Trophoblast cell (in vitro differentiated cells and primary cell): Measurements from ENCODE around the gene CLEC3A.

Experiments used
- DNase-seq, 2 donors: peaks; one replicate each; pipeline ENCODE4 v3.0.0-alpha.2; 2016
- H2AFZ ChIP-seq: 2 replicates; pipeline ENCODE4 v1.6.1; 2013; ENCODE audit warnings: low read length, moderate library complexity, mild to moderate bottlenecking; ENCODE audit not compliant: insufficient read depth, poor library complexity
- H2AK5ac ChIP-seq: 2 replicates; pipeline ENCODE4 v1.6.1; 2013; ENCODE audit warnings: mild to moderate bottlenecking, low read length
- H2BK120ac ChIP-seq: 2 replicates; pipeline ENCODE4 v1.6.1; 2013; ENCODE audit warnings: low read length, mild to moderate bottlenecking, moderate library complexity; ENCODE audit not compliant: insufficient read depth, poor library complexity
- H2BK12ac ChIP-seq: 2 replicates; pipeline ENCODE4 v1.6.1; 2013; ENCODE audit warnings: mild to moderate bottlenecking, low read length, moderate library complexity
- H2BK5ac ChIP-seq: 2 replicates; pipeline ENCODE4 v1.6.1; 2013; ENCODE audit warnings: low read length, low read depth, moderate library complexity, mild to moderate bottlenecking; ENCODE audit not compliant: poor library complexity
- H3K14ac ChIP-seq: 2 replicates; pipeline ENCODE4 v1.6.1; 2013; ENCODE audit warnings: mild to moderate bottlenecking, low read length
- H3K18ac ChIP-seq: 2 replicates; pipeline ENCODE4 v1.6.1; 2013; ENCODE audit warnings: mild to moderate bottlenecking, low read length
- H3K23ac ChIP-seq: 2 replicates; pipeline ENCODE4 v1.6.1; 2013; ENCODE audit warnings: low read length
- H3K27ac ChIP-seq: 2 replicates; pipeline ENCODE4 v1.5.1; 2013; ENCODE audit warnings: low read depth, mild to moderate bottlenecking, inconsistent platforms, low read length, moderate library complexity
- H3K27me3 ChIP-seq: 2 replicates; pipeline ENCODE4 v1.6.1; 2013; ENCODE audit warnings: inconsistent platforms, mild to moderate bottlenecking, low read length, moderate library complexity; ENCODE audit not compliant: insufficient read depth
- H3K36me3 ChIP-seq, 2 experiments: 1 replicate in 1 of 2; 2 replicates in 1 of 2; pipeline ENCODE4 v1.6.1; 2013; ENCODE audit warnings: low read length in 2 of 2, mild to moderate bottlenecking in 2 of 2, moderate library complexity in 1 of 2; ENCODE audit not compliant: insufficient read depth in 2 of 2, control insufficient read depth in 1 of 2
- H3K4ac ChIP-seq: 2 replicates; pipeline ENCODE4 v1.6.1; 2013; ENCODE audit warnings: low read depth, mild to moderate bottlenecking, low read length, moderate library complexity
- H3K4me1 ChIP-seq, 2 experiments: 1 replicate in 1 of 2; 2 replicates in 1 of 2; pipeline ENCODE4 v1.6.1; 2013; ENCODE audit warnings: low read length in 2 of 2, mild to moderate bottlenecking in 2 of 2, moderate library complexity in 1 of 2; ENCODE audit not compliant: insufficient read depth in 2 of 2, control insufficient read depth in 1 of 2
- H3K4me2 ChIP-seq: 2 replicates; pipeline ENCODE4 v1.6.1; 2013; ENCODE audit warnings: inconsistent platforms, mild to moderate bottlenecking, low read length, moderate library complexity
- H3K4me3 ChIP-seq: 2 replicates; pipeline ENCODE4 v1.5.1; 2013; ENCODE audit warnings: mild to moderate bottlenecking, low read depth, low read length, inconsistent platforms
- H3K79me1 ChIP-seq: one replicate; pipeline ENCODE4 v1.6.1; 2013; ENCODE audit warnings: low read length
- H3K79me2 ChIP-seq: 2 replicates; pipeline ENCODE4 v1.6.1; 2013; ENCODE audit warnings: low read length, mild to moderate bottlenecking; ENCODE audit not compliant: control insufficient read depth, insufficient read depth, poor library complexity
- H3K9ac ChIP-seq: 2 replicates; pipeline ENCODE4 v1.6.1; 2013; ENCODE audit warnings: mild to moderate bottlenecking, low read length
- H3K9me3 ChIP-seq: 2 replicates; pipeline ENCODE4 v1.6.1; 2013; ENCODE audit warnings: low read depth, mild to moderate bottlenecking, control low read depth, inconsistent platforms, low read length; ENCODE audit not compliant: insufficient read depth
- H4K12ac ChIP-seq: 2 replicates; pipeline ENCODE4 v1.6.1; 2013; ENCODE audit warnings: low read depth, mild to moderate bottlenecking, low read length, moderate library complexity
- H4K8ac ChIP-seq: 2 replicates; pipeline ENCODE4 v1.6.1; 2013; ENCODE audit warnings: low read depth, mild to moderate bottlenecking, low read length, moderate library complexity
- H4K91ac ChIP-seq: one replicate; pipeline ENCODE4 v1.6.1; 2013; ENCODE audit warnings: low read depth, mild to moderate bottlenecking, low read length, moderate library complexity
- WGBS: extraction: QIAGEN DNeasy Blood & Tissue Kit; methylation state at CpG from one replicate; pipeline ENCODE4 v1.1.7; 2013; ENCODE audit warnings: missing lambda C conversion rate; ENCODE audit not compliant: insufficient read length, insufficient coverage; ENCODE audit errors: extremely low coverage; 5-methylcytosine and 5-hydroxymethylcytosine counted together

Gene CLEC3A

GRCh38 chr16:77998350-77999023, 23.9 kb upstream of the CLEC3A start:
- no peak overlapping the region for H2AK5ac ChIP-seq
- H3K14ac ChIP-seq: no peak overlapping the region
- no CpG with 5 or more reads among the region's 10 CpGs for WGBS
- no peaks in the 10 kb centered on the region for H3K79me2 ChIP-seq
- peaks cover 5% of the 10 kb centered on the region for H3K9me3 ChIP-seq
- no peak overlapping the region for H4K12ac ChIP-seq
- H4K91ac ChIP-seq: peak overlapping the region; percentile 11
- no peak overlapping the region for H3K9ac ChIP-seq
- no peak overlapping the region for H3K18ac ChIP-seq
- no peak overlapping the region for H3K27ac ChIP-seq
- no peak overlapping the region for H3K23ac ChIP-seq
- H3K36me3 ChIP-seq: no peaks in the 10 kb centered on the region
- no peak overlapping the region for H2AFZ ChIP-seq
- no peak overlapping the region for H2BK120ac ChIP-seq
- no peak overlapping the region for H3K4ac ChIP-seq
- no peak overlapping the region for H3K4me3 ChIP-seq
- H3K79me1 ChIP-seq: peaks cover 7% of the 10 kb centered on the region
- H3K4me1 ChIP-seq: peaks cover 2 to 7% of the 10 kb centered on the region in 2 experiments
- no peak overlapping the region for H2BK12ac ChIP-seq
- no peak overlapping the region for H2BK5ac ChIP-seq
- no peaks in the 10 kb centered on the region for H3K27me3 ChIP-seq
- H4K8ac ChIP-seq: no peak overlapping the region
- DNase-seq: no peak
- H3K4me2 ChIP-seq: no peak overlapping the region

GRCh38 chr16:78001451-78002025, 20.8 kb upstream of the CLEC3A start:
- H4K91ac ChIP-seq: no peak overlapping the region
- DNase-seq: no peak

GRCh38 chr16:78002915-78003538, 19.3 kb upstream of the CLEC3A start:
- H3K27me3 ChIP-seq: no peaks in the 10 kb centered on the region
- H3K79me1 ChIP-seq: no peaks in the 10 kb centered on the region
- no peak overlapping the region for H3K4ac ChIP-seq
- no peaks in the 10 kb centered on the region for H3K79me2 ChIP-seq
- no peak overlapping the region for H2BK120ac ChIP-seq
- H2BK12ac ChIP-seq: no peak overlapping the region
- H3K27ac ChIP-seq: no peak overlapping the region
- H4K91ac ChIP-seq: no peak overlapping the region
- peaks cover 2 to 4% of the 10 kb centered on the region in 2 experiments for H3K4me1 ChIP-seq
- H2AFZ ChIP-seq: no peak overlapping the region
- H3K4me2 ChIP-seq: no peak overlapping the region
- H3K14ac ChIP-seq: no peak overlapping the region
- no peak overlapping the region for H2BK5ac ChIP-seq
- H2AK5ac ChIP-seq: no peak overlapping the region
- no peak overlapping the region for H4K12ac ChIP-seq
- H3K18ac ChIP-seq: no peak overlapping the region
- no peak overlapping the region for H4K8ac ChIP-seq
- no peak overlapping the region for H3K23ac ChIP-seq
- peak; percentile 93 to 99 for DNase-seq
- H3K9me3 ChIP-seq: no peaks in the 10 kb centered on the region
- no peak overlapping the region for H3K4me3 ChIP-seq
- no peaks in the 10 kb centered on the region for H3K36me3 ChIP-seq
- WGBS: no CpG with 5 or more reads among the region's 11 CpGs
- no peak overlapping the region for H3K9ac ChIP-seq

More at GRCh38 chr16:78001451-78002025, 20.8 kb upstream of the CLEC3A start:
- H3K27ac ChIP-seq: no peak overlapping the region
- H3K4ac ChIP-seq: no peak overlapping the region
- H2BK120ac ChIP-seq: no peak overlapping the region
- H3K4me3 ChIP-seq: no peak overlapping the region
- no peaks in the 10 kb centered on the region for H3K36me3 ChIP-seq
- no peak overlapping the region for H3K9ac ChIP-seq
- no peaks in the 10 kb centered on the region for H3K27me3 ChIP-seq
- no peak overlapping the region for H2AFZ ChIP-seq
- H4K12ac ChIP-seq: no peak overlapping the region
- no peaks in the 10 kb centered on the region for H3K79me2 ChIP-seq
- H3K23ac ChIP-seq: no peak overlapping the region
- peaks cover under 1% of the 10 kb centered on the region for H3K9me3 ChIP-seq
- H3K79me1 ChIP-seq: no peaks in the 10 kb centered on the region
- no peak overlapping the region for H2AK5ac ChIP-seq
- no peak overlapping the region for H4K8ac ChIP-seq
- no peak overlapping the region for H2BK12ac ChIP-seq
- H3K4me2 ChIP-seq: no peak overlapping the region
- no CpG with 5 or more reads among the region's 4 CpGs for WGBS
- H3K4me1 ChIP-seq: peaks cover 2 to 4% of the 10 kb centered on the region in 2 experiments
- H3K18ac ChIP-seq: no peak overlapping the region
- H3K14ac ChIP-seq: no peak overlapping the region
- no peak overlapping the region for H2BK5ac ChIP-seq

- H3K18ac ChIP-seq: no peak overlapping the region
- H3K9ac ChIP-seq: no peak overlapping the region
- H3K4ac ChIP-seq: no peak overlapping the region
- H3K36me3 ChIP-seq: no peaks in the 10 kb centered on the region
- no peak for DNase-seq
- H3K27ac ChIP-seq: no peak overlapping the region
- no peaks in the 10 kb centered on the region for H3K9me3 ChIP-seq
- H3K23ac ChIP-seq: no peak overlapping the region
- no peak overlapping the region for H3K4me3 ChIP-seq
- H3K14ac ChIP-seq: no peak overlapping the region
- no peak overlapping the region for H2AFZ ChIP-seq
- H4K91ac ChIP-seq: no peak overlapping the region
- no peak overlapping the region for H2BK12ac ChIP-seq
- no peaks in the 10 kb centered on the region for H3K79me2 ChIP-seq
- H4K8ac ChIP-seq: no peak overlapping the region
- peaks cover 2% of the 10 kb centered on the region in 2 experiments for H3K4me1 ChIP-seq
- no peaks in the 10 kb centered on the region for H3K79me1 ChIP-seq
- H3K4me2 ChIP-seq: no peak overlapping the region
- no peaks in the 10 kb centered on the region for H3K27me3 ChIP-seq
- H2AK5ac ChIP-seq: no peak overlapping the region
- H2BK120ac ChIP-seq: no peak overlapping the region
- no peak overlapping the region for H2BK5ac ChIP-seq
- H4K12ac ChIP-seq: no peak overlapping the region
- WGBS: no CpG with 5 or more reads among the region's 4 CpGs
These were observed 17.8 kb upstream of the CLEC3A start for GRCh38 chr16:78004517-78004916.
